Loucy (cell line): Measurements from ENCODE around the gene PTPRN2.
"Not testable (repeated sequence)": the region's sequence is repeated elsewhere in the genome, so short reads cannot be mapped to it uniquely, and the experiment has no call there.

Experiments used
- H2AFZ ChIP-seq: fragments of 200-600 bp; sonication (generic); 2 replicates; pipeline ENCODE4 v1.6.0; 2016; ENCODE audit warnings: antibody characterized with exemption, mild to moderate bottlenecking, low read length, moderate library complexity
- H3F3A ChIP-seq: fragments of 200-600 bp; 2 replicates; pipeline ENCODE4 v1.6.0; 2016; ENCODE audit warnings: antibody characterized with exemption, low read depth, mild to moderate bottlenecking
- H3K27me3 ChIP-seq: fragments of 200-600 bp; sonication (generic); 2 replicates; pipeline ENCODE4 v1.6.1; 2014; ENCODE audit warnings: low read length, mild to moderate bottlenecking; ENCODE audit not compliant: insufficient read depth, poor library complexity, severe bottlenecking
- H3K36me3 ChIP-seq: fragments of 200-600 bp; sonication (generic); 2 replicates; pipeline ENCODE4 v1.6.1; 2016; ENCODE audit warnings: low read length; ENCODE audit not compliant: insufficient read depth
- H3K4me1 ChIP-seq: fragments of 200-600 bp; sonication (generic); 2 replicates; pipeline ENCODE4 v1.5.1; 2014; ENCODE audit warnings: low read length, mild to moderate bottlenecking; ENCODE audit not compliant: insufficient read depth, poor library complexity, severe bottlenecking
- H3K4me2 ChIP-seq: fragments of 200-600 bp; sonication (generic); 2 replicates; pipeline ENCODE4 v1.6.0; 2014; ENCODE audit warnings: antibody characterized with exemption, low read length, low read depth, mild to moderate bottlenecking; ENCODE audit not compliant: poor library complexity, severe bottlenecking
- H3K4me3 ChIP-seq: fragments of 200-600 bp; sonication (generic); 2 replicates; pipeline ENCODE4 v1.5.1; 2014; ENCODE audit warnings: low read length, mild to moderate bottlenecking, mixed read lengths; ENCODE audit not compliant: poor library complexity, severe bottlenecking
- H3K79me2 ChIP-seq: fragments of 200-600 bp; sonication (generic); 2 replicates; pipeline ENCODE4 v1.6.1; 2014; ENCODE audit warnings: low read length; ENCODE audit not compliant: insufficient read depth
- H3K9ac ChIP-seq: fragments of 200-600 bp; sonication (generic); 2 replicates; pipeline ENCODE4 v1.6.0; 2014; ENCODE audit warnings: mild to moderate bottlenecking, low read depth, low read length, moderate library complexity; ENCODE audit not compliant: poor library complexity, severe bottlenecking
- H3K9me2 ChIP-seq: fragments of 200-600 bp; sonication (generic); replicated peaks from 2 replicates; pipeline ENCODE4 v1.6.1; 2016; ENCODE audit warnings: low read depth, low read length, mixed read lengths
- H3K9me3 ChIP-seq: fragments of 200-600 bp; sonication (generic); 2 replicates; pipeline ENCODE4 v1.6.1; 2014; ENCODE audit warnings: mild to moderate bottlenecking, antibody characterized with exemption, low read length, low read depth; ENCODE audit not compliant: insufficient read depth
- H4K20me1 ChIP-seq: fragments of 200-600 bp; sonication (generic); 2 replicates; pipeline ENCODE4 v1.6.0; 2014; ENCODE audit warnings: antibody characterized with exemption, low read length, mild to moderate bottlenecking; ENCODE audit not compliant: insufficient read depth, poor library complexity, severe bottlenecking
- CTCF ChIP-seq: fragments of 200-600 bp; sonication (generic); conservative IDR thresholded peaks from 2 replicates; pipeline ENCODE4 v1.5.1; 2014; ENCODE audit warnings: mild to moderate bottlenecking, antibody characterized with exemption, low read length
- EZH2phosphoT487 ChIP-seq: fragments of 200-600 bp; IDR thresholded peaks from 2 replicates; pipeline ENCODE4 v1.6.1; 2018; ENCODE audit warnings: antibody characterized with exemption, mild to moderate bottlenecking, moderate library complexity, borderline replicate concordance

Gene PTPRN2

GRCh38 chr7:157849341-157849596 is 738.4 kb downstream of the PTPRN2 start:
- TF ChIP-seq EZH2phosphoT487 = no peak
- Histone ChIP-seq H3K4me3 (no peak overlapping the region), H3K9me3 (peaks cover 4% of the 10 kb centered on the region; the same call in 1 of the 2 replicates), H3K9ac (no peak overlapping the region), H3K27me3 (no peaks in the 10 kb centered on the region), H3K9me2 (no peaks in the 10 kb centered on the region), H2AFZ (no peak overlapping the region), H3K36me3 (no peaks in the 10 kb centered on the region), H3K4me2 (no peak overlapping the region), H3F3A (no peaks in the 10 kb centered on the region), H4K20me1 (no peaks in the 10 kb centered on the region), H3K79me2 (no peaks in the 10 kb centered on the region), H3K4me1 (no peaks in the 10 kb centered on the region)

- H3K4me3 ChIP-seq = no peak overlapping the region
- H3K4me1 ChIP-seq = no peaks in the 10 kb centered on the region
- H4K20me1 ChIP-seq = no peaks in the 10 kb centered on the region
- H3K36me3 ChIP-seq = no peaks in the 10 kb centered on the region
- no peak overlapping the region for H2AFZ ChIP-seq
- H3K9me3 ChIP-seq = peaks cover 4% of the 10 kb centered on the region; the same call in 1 of the 2 replicates
- no peaks in the 10 kb centered on the region for H3F3A ChIP-seq
- no peaks in the 10 kb centered on the region for H3K27me3 ChIP-seq
- no peak overlapping the region for H3K4me2 ChIP-seq
- no peak overlapping the region for H3K9ac ChIP-seq
- TF ChIP-seq CTCF (no peak), EZH2phosphoT487 (no peak)
- no peaks in the 10 kb centered on the region for H3K9me2 ChIP-seq
- no peaks in the 10 kb centered on the region for H3K79me2 ChIP-seq
These were observed 738.9 kb downstream of the PTPRN2 start for GRCh38 chr7:157848508-157849340.

DNA sequence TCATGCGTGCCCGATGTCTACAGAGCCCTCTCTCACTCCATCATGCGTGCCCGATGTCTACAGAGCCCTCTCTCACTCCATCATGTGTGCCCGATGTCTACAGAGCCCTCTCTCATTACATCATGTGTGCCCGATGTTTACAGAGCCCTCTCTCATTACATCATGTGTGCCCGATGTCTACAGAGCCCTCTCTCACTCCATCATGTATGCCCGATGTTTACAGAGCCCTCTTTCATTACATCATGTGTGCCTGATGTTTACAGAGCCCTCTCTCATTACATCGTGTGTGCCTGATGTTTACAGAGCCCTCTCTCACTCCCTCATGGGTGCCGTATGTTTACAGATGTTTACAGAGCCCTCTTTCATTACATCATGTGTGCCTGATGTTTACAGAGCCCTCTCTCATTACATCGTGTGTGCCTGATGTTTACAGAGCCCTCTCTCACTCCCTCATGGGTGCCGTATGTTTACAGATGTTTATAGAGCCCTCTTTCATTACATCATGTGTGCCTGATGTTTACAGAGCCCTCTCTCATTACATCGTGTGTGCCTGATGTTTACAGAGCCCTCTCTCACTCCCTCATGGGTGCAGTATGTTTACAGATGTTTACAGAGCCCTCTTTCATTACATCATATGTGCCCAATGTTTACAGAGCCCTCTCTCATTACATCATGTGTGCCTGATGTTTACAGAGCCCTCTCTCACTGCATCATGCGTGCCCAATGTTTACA is 739.7 kb downstream of the PTPRN2 start:
- not testable (repeated sequence) for H3K4me3 ChIP-seq, H3K9ac ChIP-seq, H4K20me1 ChIP-seq, H3K4me1 ChIP-seq, H3K9me3 ChIP-seq, H3K79me2 ChIP-seq, H3K27me3 ChIP-seq, H3K9me2 ChIP-seq, H3F3A ChIP-seq, H3K36me3 ChIP-seq, H3K4me2 ChIP-seq, H2AFZ ChIP-seq

GRCh38 chr7:157846746-157847145 is 740.9 kb downstream of the PTPRN2 start:
- not testable (repeated sequence) for H3K4me2 ChIP-seq, H2AFZ ChIP-seq, H3K36me3 ChIP-seq, H3K9me2 ChIP-seq, H3K79me2 ChIP-seq, H3K4me1 ChIP-seq, H3F3A ChIP-seq, H3K4me3 ChIP-seq, H4K20me1 ChIP-seq, H3K9ac ChIP-seq, H3K27me3 ChIP-seq
- H3K9me3 ChIP-seq = peaks cover 10% of the 10 kb centered on the region; the same call in 1 of the 2 replicates
